ENCODE data around the gene FBXO41.

The FBXO41 gene

GRCh38 chr2:73284296-73285158 is at the start of gene FBXO41:
Gene FBXO41, minus strand, starts transcription at chr2:73284478. Its CDS starts 14,848 bp downstream, at chr2:73269630.
- DNase-seq (ENCODE audit: low spot score), result no peak

- no peak for DNase-seq (ENCODE audit: low spot score)
Observed at GRCh38 chr2:73334045-73334444, 49.8 kb upstream of the FBXO41 start.

GRCh38 chr2:73333564-73333963 is 49.3 kb upstream of the FBXO41 start:
- DNase-seq (ENCODE audit: low spot score), result no peak

- DNase-seq (ENCODE audit: low spot score), result no peak
Observed at GRCh38 chr2:73324126-73324725, 39.9 kb upstream of the FBXO41 start.

GRCh38 chr2:73323551-73323950 is 39.3 kb upstream of the FBXO41 start:
- DNase-seq (ENCODE audit: low spot score), result no peak

GRCh38 chr2:73314441-73314840 is 30.2 kb upstream of the FBXO41 start:
- DNase-seq (ENCODE audit: low spot score), result no peak

- DNase-seq (ENCODE audit: low spot score), result no peak
Observed at GRCh38 chr2:73307720-73308119, 23.4 kb upstream of the FBXO41 start.

GRCh38 chr2:73301636-73302035 is 17.4 kb upstream of the FBXO41 start:
- peak; percentile 28 for DNase-seq (ENCODE audit: low spot score)

- no peak for DNase-seq (ENCODE audit: low spot score)
Observed at GRCh38 chr2:73300926-73301325, 16.6 kb upstream of the FBXO41 start.

- DNase-seq (ENCODE audit: low spot score), result no peak
Observed at GRCh38 chr2:73297586-73297985, 13.3 kb upstream of the FBXO41 start.

GRCh38 chr2:73297151-73297559 is 12.9 kb upstream of the FBXO41 start:
- no peak for DNase-seq (ENCODE audit: low spot score)

GRCh38 chr2:73295751-73296400 is 11.6 kb upstream of the FBXO41 start:
- DNase-seq (ENCODE audit: low spot score), result no peak

- DNase-seq (ENCODE audit: low spot score), result no peak
Observed at GRCh38 chr2:73294239-73294638, 10.0 kb upstream of the FBXO41 start.

- peak; percentile 75 for DNase-seq (ENCODE audit: low spot score)
Observed at GRCh38 chr2:73293534-73294171, 9.4 kb upstream of the FBXO41 start, which contains the start of gene EGR4. Gene EGR4, minus strand, starts transcription at chr2:73293548. Its CDS starts 231 bp downstream, at chr2:73293317.

- DNase-seq (ENCODE audit: low spot score), result no peak
Observed at GRCh38 chr2:73292906-73293533, 8.7 kb upstream of the FBXO41 start.

- no peak for DNase-seq (ENCODE audit: low spot score)
Observed at GRCh38 chr2:73292316-73292905, 8.1 kb upstream of the FBXO41 start.

- no peak for DNase-seq (ENCODE audit: low spot score)
Observed at GRCh38 chr2:73291461-73292315, 7.4 kb upstream of the FBXO41 start.

- DNase-seq (ENCODE audit: low spot score), result peak; percentile 61
Observed at GRCh38 chr2:73291093-73291460, 6.8 kb upstream of the FBXO41 start.

GRCh38 chr2:73290049-73290839 is 6.0 kb upstream of the FBXO41 start:
- peak; percentile 49 for DNase-seq (ENCODE audit: low spot score)

- no peak for DNase-seq (ENCODE audit: low spot score)
Observed at GRCh38 chr2:73289304-73289703, 5.0 kb upstream of the FBXO41 start.

Data from COLO829 (cell line).